HG02798 (cell line): Measurements from ENCODE around the gene ZBTB47.

ENCODE experiments used
- ATAC-seq: cut with Tn5 transposase; IDR thresholded peaks from one replicate; pipeline ENCODE4 v1.9.1; 2021; ENCODE audit warnings: mild to moderate bottlenecking; ENCODE audit not compliant: unreplicated experiment, poor library complexity

The ZBTB47 gene

GRCh38 chr3:42663581-42664437 lies 10.3 kb downstream of the ZBTB47 start:
- peak; percentile 46 for ATAC-seq

GRCh38 chr3:42664438-42664803 lies 10.9 kb downstream of the ZBTB47 start:
- ATAC-seq, result no peak

- ATAC-seq, result no peak
Measured at GRCh38 chr3:42665050-42665878, 11.8 kb downstream of the ZBTB47 start.

- ATAC-seq, result no peak
Measured at GRCh38 chr3:42666022-42666421, 12.5 kb downstream of the ZBTB47 start.

DNA sequence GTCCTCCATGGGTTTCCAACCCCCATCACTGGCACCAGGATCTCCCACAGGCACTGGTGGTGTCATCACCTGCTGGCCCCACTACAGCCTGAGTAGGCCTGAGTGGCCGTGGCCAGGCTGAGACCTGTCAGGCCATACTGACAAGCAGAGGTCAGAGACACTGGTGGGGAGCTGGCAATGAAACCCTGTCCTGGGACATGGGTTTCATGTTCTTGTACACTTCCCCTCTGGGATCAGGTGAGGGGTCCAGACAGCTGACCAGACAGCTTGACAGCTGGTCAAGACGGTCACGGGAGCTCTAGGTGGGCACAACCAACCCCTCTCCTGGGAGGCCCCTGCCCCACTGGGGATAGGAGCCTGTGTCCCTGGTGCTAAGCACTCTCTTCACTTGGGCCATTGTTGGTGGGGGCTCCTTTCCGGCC lies 13.1 kb downstream of the ZBTB47 start:
- ATAC-seq, result no peak

GRCh38 chr3:42667096-42667522 lies 13.6 kb downstream of the ZBTB47 start:
- no peak for ATAC-seq

DNA sequence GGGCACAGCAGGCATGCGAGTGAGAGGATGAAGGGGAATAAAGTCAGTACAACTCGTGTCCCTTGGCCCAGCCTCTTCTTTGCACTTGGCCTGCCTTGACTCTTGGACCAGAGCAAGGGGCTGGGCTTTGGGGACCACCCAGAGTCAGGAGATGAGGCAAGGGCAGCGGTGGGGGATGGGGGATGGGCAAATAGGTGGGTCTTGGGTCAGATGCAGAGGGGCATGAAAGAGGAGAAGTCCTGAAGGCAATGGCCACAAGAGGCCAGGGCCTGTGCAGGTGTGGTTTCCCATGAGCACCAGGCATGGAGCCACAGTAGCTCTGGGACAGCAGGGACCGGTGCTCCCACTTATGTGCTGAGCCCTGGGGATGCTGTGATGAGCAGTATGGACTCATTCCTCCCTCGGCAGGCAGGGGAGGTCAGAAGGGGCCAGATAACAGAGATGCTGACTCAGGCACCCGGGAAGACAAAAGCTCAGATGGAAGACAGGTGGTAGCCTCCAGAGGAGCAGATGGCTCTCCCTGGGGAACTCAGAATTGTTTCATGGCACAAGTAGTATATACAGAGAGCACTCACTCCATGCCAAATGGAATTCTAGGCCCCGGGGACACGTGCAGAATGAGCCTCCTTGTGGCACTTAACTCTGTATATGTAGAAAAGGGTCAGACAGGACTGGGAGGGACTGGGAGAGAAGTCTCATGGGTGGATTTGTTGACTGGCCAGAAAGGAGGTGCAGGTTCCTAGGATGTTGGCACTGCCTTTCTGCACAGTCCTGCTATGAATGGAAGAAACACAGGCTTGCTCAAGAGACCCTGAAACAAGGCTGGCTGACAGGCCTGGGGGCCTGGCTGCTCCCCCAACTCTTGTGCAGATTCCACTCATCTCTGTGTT lies 14.3 kb downstream of the ZBTB47 start:
- ATAC-seq, result no peak

DNA sequence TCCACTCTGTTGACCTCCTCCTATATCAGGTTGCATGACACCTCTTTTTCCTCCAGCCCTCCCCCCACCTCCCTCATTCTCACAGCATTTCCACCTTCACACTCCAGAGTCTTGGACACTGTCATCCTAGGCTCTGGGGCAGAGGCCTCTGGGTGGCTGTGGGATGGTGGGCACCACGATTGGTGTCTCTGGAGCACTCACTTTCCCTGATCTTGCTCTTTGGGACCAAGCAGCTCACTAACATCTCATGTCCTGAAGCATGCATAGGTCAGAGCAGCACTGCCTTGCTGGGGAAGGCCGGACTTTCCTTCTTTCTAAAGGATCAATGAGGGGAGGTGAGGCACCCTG lies 14.9 kb downstream of the ZBTB47 start:
- ATAC-seq, result no peak

GRCh38 chr3:42668793-42669217 lies 15.3 kb downstream of the ZBTB47 start:
- ATAC-seq, result no peak

- ATAC-seq, result no peak
Measured at GRCh38 chr3:42670051-42670576, 16.6 kb downstream of the ZBTB47 start.

DNA sequence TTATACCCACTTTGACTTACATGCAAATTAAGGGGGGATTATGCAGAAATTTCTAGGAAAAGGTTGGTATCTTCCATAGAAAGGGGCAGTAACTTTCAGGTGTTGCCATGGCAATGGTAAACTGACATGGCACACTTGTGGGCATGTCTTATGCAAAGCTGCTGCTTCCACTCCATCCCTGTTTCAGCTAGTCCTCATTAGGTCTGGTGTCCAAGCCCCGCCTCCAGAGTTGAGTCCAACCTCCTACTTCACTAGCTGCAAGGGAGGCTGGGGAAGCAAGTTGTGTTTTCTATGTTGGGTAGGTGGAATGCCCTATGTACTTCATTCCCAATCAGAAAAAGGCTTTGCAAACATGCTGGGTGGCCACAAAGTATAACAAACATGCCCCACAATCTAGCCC lies 17.2 kb downstream of the ZBTB47 start:
- no peak for ATAC-seq

DNA sequence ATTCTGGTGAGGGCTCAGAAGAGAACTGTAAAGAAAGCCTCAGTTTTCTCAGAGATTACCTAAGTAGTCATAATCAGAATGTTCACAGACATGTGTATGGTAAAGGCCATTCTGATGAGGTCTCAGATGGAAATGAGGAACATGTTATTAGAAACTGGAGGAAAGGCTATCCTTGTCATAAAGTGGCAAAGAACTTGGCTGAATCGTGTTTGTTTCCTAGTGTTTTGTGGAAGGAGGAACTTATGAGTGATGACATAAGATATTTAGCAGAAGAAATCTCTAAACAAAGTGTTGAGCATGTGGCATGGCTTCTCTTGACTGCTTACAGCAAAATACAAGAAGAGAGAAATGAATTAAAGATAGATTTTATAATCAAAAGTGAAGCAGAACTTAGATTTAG lies 19.0 kb downstream of the ZBTB47 start:
- ATAC-seq, result no peak

GRCh38 chr3:42673082-42673481 lies 19.6 kb downstream of the ZBTB47 start:
- no peak for ATAC-seq

DNA sequence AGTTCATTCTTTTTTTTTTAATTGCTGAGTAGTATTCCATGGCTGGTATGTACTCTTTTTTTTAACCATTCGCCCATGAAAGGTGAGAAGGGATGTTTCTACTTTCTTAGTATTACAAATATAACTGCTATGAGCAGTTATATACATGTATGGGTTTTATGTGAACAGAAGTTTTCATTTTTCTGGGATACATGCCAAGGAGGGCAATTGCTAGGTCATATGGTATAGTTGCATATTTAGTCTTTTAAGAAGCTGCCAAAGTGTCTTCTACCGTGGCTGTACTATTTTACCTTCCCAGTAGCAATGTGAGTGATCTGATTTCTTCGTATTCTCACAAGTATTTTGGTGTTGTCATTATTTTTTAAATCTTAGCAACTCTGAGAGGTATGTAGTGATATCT lies 20.6 kb downstream of the ZBTB47 start:
- no peak for ATAC-seq

GRCh38 chr3:42675909-42676308 lies 22.4 kb downstream of the ZBTB47 start:
- ATAC-seq, result no peak

DNA sequence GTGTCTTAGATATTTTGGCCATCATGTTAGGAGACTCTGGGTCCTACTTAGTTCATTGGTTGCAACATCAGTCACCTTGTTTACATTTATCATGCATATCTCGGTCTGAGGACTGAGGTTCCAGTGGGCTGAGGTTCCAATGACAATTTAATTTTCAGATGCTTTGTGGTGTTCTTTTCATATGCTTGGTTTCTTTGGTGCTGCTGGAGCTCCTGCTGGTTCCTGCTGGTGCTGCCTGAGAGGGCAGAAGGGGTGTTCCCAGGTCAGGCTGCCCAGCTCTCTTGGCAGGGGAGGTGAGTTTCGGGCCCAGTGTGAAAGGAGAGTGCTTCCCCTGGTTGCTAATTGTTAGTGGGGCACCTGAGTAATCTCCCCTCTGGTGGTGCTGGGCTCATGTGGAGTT lies 24.9 kb downstream of the ZBTB47 start:
- ATAC-seq, result no peak

DNA sequence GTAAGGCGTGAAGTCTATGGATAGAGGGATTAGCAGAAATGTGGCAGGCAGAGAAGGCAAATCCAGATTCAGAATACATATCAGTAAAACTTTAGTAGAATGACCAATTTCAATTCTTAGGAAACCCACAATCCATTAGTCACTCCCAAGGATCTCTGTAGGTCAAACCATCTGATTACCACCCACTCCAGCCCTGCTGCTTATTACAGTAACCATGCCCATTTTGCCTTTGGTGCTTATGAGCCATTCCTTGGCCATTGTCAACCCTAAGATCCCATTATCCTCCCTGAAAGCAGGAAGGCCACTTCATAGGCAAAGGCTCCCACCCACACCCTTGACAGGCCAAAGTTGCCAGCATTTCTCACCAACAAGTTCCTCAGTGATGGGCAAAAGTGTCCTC lies 26.8 kb downstream of the ZBTB47 start:
- no peak for ATAC-seq

DNA sequence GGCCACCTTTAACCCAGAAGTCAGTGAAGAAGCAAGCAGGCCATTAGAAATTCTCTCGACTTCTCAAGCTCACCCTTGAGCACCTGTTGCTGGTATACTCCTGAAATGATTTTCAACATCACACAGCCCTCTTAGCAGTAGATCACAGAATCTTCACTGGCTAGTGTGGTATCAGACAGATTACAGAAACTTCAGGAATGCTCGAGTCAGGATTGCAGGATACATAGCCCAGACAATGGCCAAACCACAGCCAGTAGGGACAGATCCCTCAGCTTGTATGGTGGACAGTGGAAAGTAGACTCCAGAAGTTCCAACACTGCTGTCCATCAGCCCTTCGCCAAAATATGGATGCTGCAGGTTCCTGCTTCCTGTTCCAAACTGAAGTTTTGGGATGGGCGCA lies 27.3 kb downstream of the ZBTB47 start:
- ATAC-seq, result no peak

DNA sequence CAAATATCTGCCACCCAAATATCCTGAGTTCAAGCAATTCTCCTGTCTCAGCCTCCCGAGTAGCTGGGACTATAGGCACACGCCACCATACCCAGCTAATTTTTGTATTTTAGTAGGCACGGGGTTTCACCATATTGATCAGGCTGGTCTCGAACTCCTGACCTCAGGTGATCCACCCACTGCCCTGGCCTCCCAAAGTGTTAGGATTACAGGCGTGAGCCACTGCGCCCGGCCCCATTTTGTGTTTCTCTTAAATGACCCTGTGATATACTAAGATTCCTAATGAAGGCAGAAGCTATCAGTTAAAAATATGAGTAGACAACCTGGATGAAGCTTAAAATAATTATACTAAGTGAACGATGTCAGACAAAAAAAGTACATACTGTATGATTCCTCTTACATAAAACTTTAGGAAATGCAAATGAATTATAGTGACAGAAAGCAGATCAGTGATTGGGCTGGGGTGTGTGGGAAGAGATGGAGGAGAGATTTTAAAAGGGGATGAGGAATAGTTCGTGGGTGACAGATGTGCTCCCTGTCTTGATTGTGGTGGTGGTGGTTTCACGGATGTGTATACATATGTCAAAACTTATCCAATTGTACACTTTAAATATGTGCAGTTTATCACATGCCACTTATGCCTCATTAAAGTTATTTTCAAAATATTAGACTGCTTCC lies 28.0 kb downstream of the ZBTB47 start:
- ATAC-seq, result no peak
